H54 (cell line): ENCODE data around the gene LDB2.

Experiments
- DNase-seq: peaks from one replicate; pipeline ENCODE4 v3.0.0; 2011; ENCODE audit warnings: low spot score, mixed read lengths; ENCODE audit not compliant: insufficient read length
- FAIRE-seq: peaks from 3 replicates; lab custom pipeline; 2011; peaks lifted over from hg19 to GRCh38; lab: Jason Lieb, UNC
- POLR2A ChIP-seq: IDR thresholded peaks from 2 replicates; pipeline ENCODE4 v1.6.1; 2011; ENCODE audit warnings: low read depth, mild to moderate bottlenecking, low read length

LDB2 gene

GRCh38 chr4:16819652-16820051 lies 78.8 kb downstream of the LDB2 start:
- DNase-seq (no peak), FAIRE-seq (no peak)
- TF ChIP-seq POLR2A = no peak

DNA sequence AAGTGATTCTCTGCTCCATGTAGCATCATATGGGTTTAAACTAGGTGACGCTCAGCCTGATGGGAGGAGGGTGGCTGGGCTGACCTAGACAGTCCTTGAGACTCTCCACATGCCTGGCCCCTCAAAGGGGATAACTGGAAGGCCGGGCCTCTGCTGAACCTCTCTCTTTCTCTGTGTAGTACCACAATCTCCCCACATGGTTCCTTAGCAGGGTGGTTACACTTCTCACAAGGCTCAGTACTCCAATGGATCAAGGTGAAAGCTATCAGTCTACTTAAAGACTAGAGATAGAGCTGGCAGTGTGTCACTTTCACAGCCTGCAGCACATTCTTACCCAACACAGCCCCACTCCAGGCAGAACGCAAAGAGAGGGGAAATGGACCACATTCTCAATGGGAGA lies 80.4 kb downstream of the LDB2 start:
- TF ChIP-seq POLR2A = no peak
- FAIRE-seq (no peak), DNase-seq (no peak)

- no peak for DNase-seq
- no peak for TF ChIP-seq POLR2A
- FAIRE-seq = no peak
These were observed 81.2 kb downstream of the LDB2 start for GRCh38 chr4:16817286-16817685.

DNA sequence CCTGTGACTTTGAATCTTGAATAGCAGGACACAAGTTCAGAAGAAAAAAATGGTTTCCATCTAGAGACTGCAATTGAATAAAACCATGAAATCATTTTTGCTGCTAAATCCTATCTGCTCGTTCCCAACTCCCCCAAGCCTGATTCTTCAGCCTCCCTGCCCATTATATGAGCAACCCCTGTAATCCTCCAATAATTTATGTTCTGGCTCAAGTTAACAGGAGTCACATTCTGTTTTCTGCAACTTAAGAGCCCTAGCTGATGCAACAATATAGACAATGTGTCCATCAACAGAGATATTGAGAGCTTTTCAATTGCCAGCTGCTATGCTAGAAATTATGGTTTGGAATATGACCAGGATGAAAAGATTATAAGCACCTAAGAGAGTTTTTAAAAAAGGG lies 84.1 kb downstream of the LDB2 start:
- no peak for TF ChIP-seq POLR2A
- DNase-seq (no peak), FAIRE-seq (no peak)

DNA sequence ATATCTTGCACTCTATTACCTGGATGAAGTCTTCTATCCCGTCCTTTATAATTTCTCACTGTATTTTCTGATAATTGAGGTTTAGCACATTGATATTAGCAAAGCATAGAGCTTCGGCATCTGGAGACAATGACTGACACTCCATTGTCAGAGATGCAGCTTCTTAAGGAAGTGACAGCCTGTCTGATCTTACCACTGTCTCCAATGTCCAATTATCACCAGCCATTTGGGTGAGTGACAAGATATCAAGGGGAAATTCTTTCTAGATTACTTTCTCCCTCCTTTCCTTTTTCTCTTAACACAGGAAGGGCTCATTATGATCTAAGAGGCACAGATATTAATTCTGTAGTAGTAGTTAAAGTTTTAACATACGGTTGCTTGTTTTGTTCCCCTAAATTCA lies 86.4 kb downstream of the LDB2 start:
- TF ChIP-seq POLR2A = no peak
- DNase-seq (no peak), FAIRE-seq (no peak)

GRCh38 chr4:16809943-16810342 lies 88.5 kb downstream of the LDB2 start:
- no peak for TF ChIP-seq POLR2A
- no peak for FAIRE-seq
- DNase-seq = no peak

DNA sequence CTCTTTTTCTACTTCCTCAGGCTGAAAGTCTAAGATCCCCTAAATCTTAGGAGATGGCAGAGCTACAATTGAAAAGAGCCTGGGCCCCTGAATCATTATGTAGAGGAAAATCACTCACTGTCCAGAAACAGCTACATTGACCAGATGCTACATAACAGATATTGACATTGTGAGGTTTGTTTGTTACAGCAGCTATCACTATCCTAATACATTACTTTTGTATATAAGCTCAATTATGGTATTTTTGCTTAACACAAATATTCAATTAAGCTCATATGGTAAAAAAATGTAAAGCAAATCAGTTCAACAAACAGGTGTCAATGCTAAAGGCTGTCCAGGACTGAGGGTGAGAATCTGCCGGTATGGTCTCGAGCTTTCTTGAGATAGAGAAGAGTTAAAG lies 89.4 kb downstream of the LDB2 start:
- FAIRE-seq (no peak), DNase-seq (no peak)
- TF ChIP-seq POLR2A = no peak

DNA sequence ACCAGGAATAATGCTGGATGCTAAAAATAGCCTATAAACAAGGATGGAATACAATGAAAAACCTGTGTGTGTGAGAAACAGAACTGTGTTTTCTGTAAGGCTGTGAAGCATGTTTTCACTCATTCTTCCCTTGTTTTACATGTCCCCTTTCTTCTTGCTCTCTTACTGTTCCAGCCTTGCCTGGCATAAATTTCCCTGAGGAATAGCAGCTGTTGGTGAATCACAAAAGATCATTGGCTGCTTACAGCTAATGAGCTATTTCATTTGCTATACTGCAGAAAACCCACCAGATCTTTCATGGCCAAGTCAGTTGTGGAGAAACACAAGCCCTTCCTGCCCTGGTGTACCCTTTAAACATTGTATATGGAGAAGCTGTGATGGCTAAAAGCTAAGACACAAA lies 91.1 kb downstream of the LDB2 start:
- no peak for TF ChIP-seq POLR2A
- FAIRE-seq (no peak), DNase-seq (no peak)

- DNase-seq = no peak
- no peak for FAIRE-seq
- TF ChIP-seq POLR2A = no peak
These were observed 93.9 kb downstream of the LDB2 start for GRCh38 chr4:16804581-16804980.

- no peak for DNase-seq
- TF ChIP-seq POLR2A = no peak
- no peak for FAIRE-seq
These were observed 96.4 kb downstream of the LDB2 start for GRCh38 chr4:16802044-16802443.

GRCh38 chr4:16801356-16801755 lies 97.1 kb downstream of the LDB2 start:
- no peak for DNase-seq
- no peak for FAIRE-seq
- no peak for TF ChIP-seq POLR2A

- FAIRE-seq (no peak), DNase-seq (peak; percentile 4)
- TF ChIP-seq POLR2A = no peak
These were observed 103.5 kb downstream of the LDB2 start for GRCh38 chr4:16794816-16795445.

DNA sequence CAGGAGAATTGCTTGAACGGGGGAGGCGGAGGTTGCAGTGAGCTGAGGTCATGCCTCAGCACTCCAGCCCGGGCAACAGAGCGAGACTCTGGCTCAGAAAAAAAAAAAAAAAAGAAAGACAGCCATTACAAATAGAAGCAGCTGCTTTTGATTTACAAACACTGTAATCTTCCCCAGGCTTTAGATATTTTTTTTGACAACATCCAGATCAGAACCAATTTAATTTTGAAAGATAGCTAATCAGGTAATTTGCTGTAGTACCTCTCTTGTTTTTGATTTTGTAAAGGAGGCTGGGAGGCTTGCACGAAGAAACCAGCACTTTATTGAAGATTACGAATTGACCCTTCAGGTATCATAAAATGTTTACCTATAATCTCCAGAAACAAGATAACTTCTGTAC lies 107.0 kb downstream of the LDB2 start:
- no peak for FAIRE-seq
- TF ChIP-seq POLR2A = no peak

DNA sequence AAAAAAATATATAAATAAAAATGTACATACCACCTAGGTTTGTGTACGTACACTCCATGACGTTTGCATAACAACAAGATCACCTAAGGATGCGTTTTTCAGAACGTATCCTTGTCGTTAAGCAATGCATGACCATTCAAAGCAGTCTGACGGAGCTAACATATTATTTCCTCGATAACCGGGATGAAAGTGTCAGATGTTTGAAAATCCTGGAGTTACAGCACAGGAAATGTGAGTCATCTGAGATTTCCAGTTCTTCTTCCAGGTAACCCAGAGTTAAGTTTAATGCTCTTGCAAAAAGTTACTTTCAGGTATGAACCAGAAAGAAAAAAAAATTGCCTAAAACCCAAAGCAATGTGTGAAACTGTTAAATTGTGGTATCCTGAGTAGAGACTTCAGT lies 107.9 kb downstream of the LDB2 start:
- DNase-seq (no peak), FAIRE-seq (no peak)
- no peak for TF ChIP-seq POLR2A

More for the DNA sequence above, 107.0 kb downstream of the LDB2 start:
- DNase-seq = no peak

GRCh38 chr4:16788868-16789267 lies 109.6 kb downstream of the LDB2 start:
- TF ChIP-seq POLR2A = no peak
- FAIRE-seq (no peak), DNase-seq (no peak)
